ENCODE measurements around the gene CHRNB1. TPM values are rescaled to one million over a fixed set of nuclear protein-coding genes. Genes with fewer than 3 reads are reported as not detected.

CHRNB1 gene
- total and polyA plus RNA-seq, 2 experiments from 2014 or later = 11.1 to 11.2 TPM

GRCh38 chr17:7444682-7445618, at the start of gene CHRNB1 (continued):
- no peak for TF ChIP-seq EZH2 (IDR thresholded peaks at IDR 0.05; ENCODE audit: low read depth, unreplicated experiment)

DNA sequence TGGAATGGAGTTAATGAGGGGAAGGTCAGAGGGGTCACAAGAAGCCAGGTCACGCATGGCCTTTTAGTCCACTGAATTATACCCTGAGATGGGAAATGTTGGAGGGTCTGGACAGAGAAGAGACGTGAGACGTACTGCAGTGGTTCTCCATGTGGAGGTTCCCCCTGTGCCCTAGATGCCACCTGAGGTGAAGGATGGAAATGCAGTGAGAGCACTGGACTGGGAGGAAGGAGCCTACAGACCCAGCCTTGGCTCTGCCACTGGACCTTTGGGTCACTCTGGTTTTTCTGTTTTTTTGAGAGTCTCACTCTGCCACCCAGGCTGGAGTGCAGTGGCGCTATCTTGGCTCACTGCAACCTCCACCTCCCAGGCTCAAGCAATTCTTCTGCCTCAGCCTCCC, 48.7 kb upstream of the CHRNB1 start:
- H3K27me3 Mint-ChIP-seq (ENCODE audit: insufficient read depth, low read depth, poor library complexity) = peaks cover 16% of the 10 kb centered on the region
- no peak overlapping the region; the same call in 2 of the 3 replicates for H3K4me3 Mint-ChIP-seq

More for the DNA sequence above, 48.7 kb upstream of the CHRNB1 start:
- Histone ChIP-seq H3K79me2 (replicated peaks; ENCODE audit: insufficient read depth) (no peaks in the 10 kb centered on the region), H3K4me3 (no peak overlapping the region), H4K20me1 (replicated peaks; ENCODE audit: insufficient read depth) (peaks cover 10% of the 10 kb centered on the region), H3K36me3 (ENCODE audit: insufficient read depth) (peaks cover under 1% of the 10 kb centered on the region; the same call in 1 of the 2 replicates), H3K4me2 (no peak overlapping the region), H3K27ac (ENCODE audit: low read depth) (no peak overlapping the region), H3K4me1 (ENCODE audit: insufficient read depth) (no peaks in the 10 kb centered on the region; the same call in 1 of the 2 replicates), H3F3A (replicated peaks; ENCODE audit: low read depth) (peaks cover 24% of the 10 kb centered on the region; the same call in 1 of the 2 replicates), H3K27me3 (ENCODE audit: insufficient read depth) (no peaks in the 10 kb centered on the region), H3K9me2 (ENCODE audit: insufficient read depth) (no peaks in the 10 kb centered on the region), H2AFZ (no peak overlapping the region)
- ATAC-seq (no peak), DNase-seq (ENCODE audit: low spot score) (no peak)
- H3K4me1 Mint-ChIP-seq = peaks cover 12% of the 10 kb centered on the region
- TF ChIP-seq REST (IDR thresholded peaks at IDR 0.05; ENCODE audit: unreplicated experiment) (no peak), STAT1 (IDR thresholded peaks at IDR 0.05; ENCODE audit: unreplicated experiment) (no peak), NANOG (IDR thresholded peaks at IDR 0.05; ENCODE audit: borderline replicate concordance) (no peak), EZH2 (IDR thresholded peaks at IDR 0.05; ENCODE audit: low read depth, unreplicated experiment) (no peak), JUNB (IDR thresholded peaks at IDR 0.05; ENCODE audit: unreplicated experiment) (no peak), EZH2phosphoT487 (IDR thresholded peaks at IDR 0.05; ENCODE audit: unreplicated experiment) (no peak)
- TF ChIP-seq, protein P1, sequence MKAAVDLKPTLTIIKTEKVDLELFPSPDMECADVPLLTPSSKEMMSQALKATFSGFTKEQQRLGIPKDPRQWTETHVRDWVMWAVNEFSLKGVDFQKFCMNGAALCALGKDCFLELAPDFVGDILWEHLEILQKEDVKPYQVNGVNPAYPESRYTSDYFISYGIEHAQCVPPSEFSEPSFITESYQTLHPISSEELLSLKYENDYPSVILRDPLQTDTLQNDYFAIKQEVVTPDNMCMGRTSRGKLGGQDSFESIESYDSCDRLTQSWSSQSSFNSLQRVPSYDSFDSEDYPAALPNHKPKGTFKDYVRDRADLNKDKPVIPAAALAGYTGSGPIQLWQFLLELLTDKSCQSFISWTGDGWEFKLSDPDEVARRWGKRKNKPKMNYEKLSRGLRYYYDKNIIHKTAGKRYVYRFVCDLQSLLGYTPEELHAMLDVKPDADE (IDR thresholded peaks at IDR 0.05) = no peak
- TF ChIP-seq, protein P2, sequence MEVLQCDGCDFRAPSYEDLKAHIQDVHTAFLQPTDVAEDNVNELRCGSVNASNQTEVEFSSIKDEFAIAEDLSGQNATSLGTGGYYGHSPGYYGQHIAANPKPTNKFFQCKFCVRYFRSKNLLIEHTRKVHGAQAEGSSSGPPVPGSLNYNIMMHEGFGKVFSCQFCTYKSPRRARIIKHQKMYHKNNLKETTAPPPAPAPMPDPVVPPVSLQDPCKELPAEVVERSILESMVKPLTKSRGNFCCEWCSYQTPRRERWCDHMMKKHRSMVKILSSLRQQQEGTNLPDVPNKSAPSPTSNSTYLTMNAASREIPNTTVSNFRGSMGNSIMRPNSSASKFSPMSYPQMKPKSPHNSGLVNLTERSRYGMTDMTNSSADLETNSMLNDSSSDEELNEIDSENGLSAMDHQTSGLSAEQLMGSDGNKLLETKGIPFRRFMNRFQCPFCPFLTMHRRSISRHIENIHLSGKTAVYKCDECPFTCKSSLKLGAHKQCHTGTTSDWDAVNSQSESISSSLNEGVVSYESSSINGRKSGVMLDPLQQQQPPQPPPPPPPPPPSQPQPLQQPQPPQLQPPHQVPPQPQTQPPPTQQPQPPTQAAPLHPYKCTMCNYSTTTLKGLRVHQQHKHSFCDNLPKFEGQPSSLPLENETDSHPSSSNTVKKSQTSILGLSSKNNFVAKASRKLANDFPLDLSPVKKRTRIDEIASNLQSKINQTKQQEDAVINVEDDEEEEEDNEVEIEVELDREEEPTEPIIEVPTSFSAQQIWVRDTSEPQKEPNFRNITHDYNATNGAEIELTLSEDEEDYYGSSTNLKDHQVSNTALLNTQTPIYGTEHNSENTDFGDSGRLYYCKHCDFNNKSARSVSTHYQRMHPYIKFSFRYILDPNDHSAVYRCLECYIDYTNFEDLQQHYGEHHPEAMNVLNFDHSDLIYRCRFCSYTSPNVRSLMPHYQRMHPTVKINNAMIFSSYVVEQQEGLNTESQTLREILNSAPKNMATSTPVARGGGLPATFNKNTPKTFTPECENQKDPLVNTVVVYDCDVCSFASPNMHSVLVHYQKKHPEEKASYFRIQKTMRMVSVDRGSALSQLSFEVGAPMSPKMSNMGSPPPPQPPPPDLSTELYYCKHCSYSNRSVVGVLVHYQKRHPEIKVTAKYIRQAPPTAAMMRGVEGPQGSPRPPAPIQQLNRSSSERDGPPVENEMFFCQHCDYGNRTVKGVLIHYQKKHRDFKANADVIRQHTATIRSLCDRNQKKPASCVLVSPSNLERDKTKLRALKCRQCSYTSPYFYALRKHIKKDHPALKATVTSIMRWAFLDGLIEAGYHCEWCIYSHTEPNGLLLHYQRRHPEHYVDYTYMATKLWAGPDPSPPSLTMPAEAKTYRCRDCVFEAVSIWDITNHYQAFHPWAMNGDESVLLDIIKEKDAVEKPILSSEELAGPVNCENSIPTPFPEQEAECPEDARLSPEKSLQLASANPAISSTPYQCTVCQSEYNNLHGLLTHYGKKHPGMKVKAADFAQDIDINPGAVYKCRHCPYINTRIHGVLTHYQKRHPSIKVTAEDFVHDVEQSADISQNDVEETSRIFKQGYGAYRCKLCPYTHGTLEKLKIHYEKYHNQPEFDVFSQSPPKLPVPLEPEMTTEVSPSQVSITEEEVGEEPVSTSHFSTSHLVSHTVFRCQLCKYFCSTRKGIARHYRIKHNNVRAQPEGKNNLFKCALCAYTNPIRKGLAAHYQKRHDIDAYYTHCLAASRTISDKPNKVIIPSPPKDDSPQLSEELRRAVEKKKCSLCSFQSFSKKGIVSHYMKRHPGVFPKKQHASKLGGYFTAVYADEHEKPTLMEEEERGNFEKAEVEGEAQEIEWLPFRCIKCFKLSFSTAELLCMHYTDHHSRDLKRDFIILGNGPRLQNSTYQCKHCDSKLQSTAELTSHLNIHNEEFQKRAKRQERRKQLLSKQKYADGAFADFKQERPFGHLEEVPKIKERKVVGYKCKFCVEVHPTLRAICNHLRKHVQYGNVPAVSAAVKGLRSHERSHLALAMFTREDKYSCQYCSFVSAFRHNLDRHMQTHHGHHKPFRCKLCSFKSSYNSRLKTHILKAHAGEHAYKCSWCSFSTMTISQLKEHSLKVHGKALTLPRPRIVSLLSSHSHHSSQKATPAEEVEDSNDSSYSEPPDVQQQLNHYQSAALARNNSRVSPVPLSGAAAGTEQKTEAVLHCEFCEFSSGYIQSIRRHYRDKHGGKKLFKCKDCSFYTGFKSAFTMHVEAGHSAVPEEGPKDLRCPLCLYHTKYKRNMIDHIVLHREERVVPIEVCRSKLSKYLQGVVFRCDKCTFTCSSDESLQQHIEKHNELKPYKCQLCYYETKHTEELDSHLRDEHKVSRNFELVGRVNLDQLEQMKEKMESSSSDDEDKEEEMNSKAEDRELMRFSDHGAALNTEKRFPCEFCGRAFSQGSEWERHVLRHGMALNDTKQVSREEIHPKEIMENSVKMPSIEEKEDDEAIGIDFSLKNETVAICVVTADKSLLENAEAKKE (CRISPR knock-in tag; IDR thresholded peaks at IDR 0.05) = no peak
- peaks cover 15% of the 10 kb centered on the region; the same call in 2 of the 3 replicates for H3K36me3 Mint-ChIP-seq (ENCODE audit: low read depth)
- no peak overlapping the region for H3K27ac Mint-ChIP-seq
- H3K9me3 Mint-ChIP-seq = no peaks in the 10 kb centered on the region

Data from GM23338 (cell line).